Ishikawa (cell line): Measurements from ENCODE around the gene ZFYVE1.

Experiments
- CEBPB ChIP-seq: IDR thresholded peaks from 2 replicates; pipeline ENCODE4 v1.6.1; 2012
- CREB1 ChIP-seq: IDR thresholded peaks from 2 replicates; pipeline ENCODE4 v1.6.1; 2012; ENCODE audit warnings: low read depth
- EGR1 ChIP-seq: IDR thresholded peaks from 2 replicates; pipeline ENCODE4 v1.6.1; 2012
- EP300 ChIP-seq: IDR thresholded peaks from 2 replicates; pipeline ENCODE4 v1.6.1; 2012; ENCODE audit warnings: borderline replicate concordance
- FOXM1 ChIP-seq: IDR thresholded peaks from 2 replicates; pipeline ENCODE4 v1.6.1; 2012; ENCODE audit warnings: low read depth, borderline replicate concordance
- NFIC ChIP-seq: IDR thresholded peaks from 2 replicates; pipeline ENCODE4 v1.6.1; 2012
- RAD21 ChIP-seq: IDR thresholded peaks from 2 replicates; pipeline ENCODE4 v1.6.1; 2012; ENCODE audit warnings: low read depth
- REST ChIP-seq: IDR thresholded peaks from 2 replicates; pipeline ENCODE4 v1.6.1; 2012; ENCODE audit warnings: low read depth, mild to moderate bottlenecking
- TAF1 ChIP-seq: IDR thresholded peaks from 2 replicates; pipeline ENCODE4 v1.6.1; 2012; ENCODE audit warnings: low read depth, mild to moderate bottlenecking
- TCF12 ChIP-seq: IDR thresholded peaks from 2 replicates; pipeline ENCODE4 v1.6.1; 2012; ENCODE audit warnings: low read depth
- TEAD4 ChIP-seq: IDR thresholded peaks from 2 replicates; pipeline ENCODE4 v1.6.1; 2012
- YY1 ChIP-seq: IDR thresholded peaks from 2 replicates; pipeline ENCODE4 v1.6.1; 2012; ENCODE audit warnings: low read depth
- ZBTB7A ChIP-seq: IDR thresholded peaks from 2 replicates; pipeline ENCODE4 v1.6.1; 2012; ENCODE audit warnings: low read depth
- TF ChIP-seq, protein P1 (sequence below): IDR thresholded peaks from 2 replicates; pipeline ENCODE4 v1.6.1; 2012
- TF ChIP-seq, protein P2 (sequence below): IDR thresholded peaks from 2 replicates; pipeline ENCODE4 v1.6.1; 2012

The ZFYVE1 gene

DNA sequence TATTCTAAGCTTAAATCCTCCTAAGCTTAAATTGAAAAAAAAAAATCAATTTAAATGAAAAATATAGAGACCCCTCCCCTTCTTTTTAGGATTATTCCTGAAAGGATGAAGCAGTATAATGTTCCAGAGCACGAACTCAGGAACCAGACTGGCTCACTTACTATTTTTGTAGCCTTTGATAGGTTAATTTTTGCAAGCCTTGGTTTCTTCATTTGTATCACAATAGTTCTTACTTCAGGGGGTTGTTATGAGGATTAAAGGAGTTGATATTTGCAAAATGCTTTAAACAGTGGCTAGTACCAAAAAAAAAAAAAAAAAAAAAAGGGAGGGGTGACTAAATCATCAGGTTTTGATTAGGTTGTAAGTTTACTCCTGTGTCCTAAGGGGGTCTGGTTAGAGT, 28.3 kb upstream of the ZFYVE1 start:
- TF ChIP-seq, protein P1, sequence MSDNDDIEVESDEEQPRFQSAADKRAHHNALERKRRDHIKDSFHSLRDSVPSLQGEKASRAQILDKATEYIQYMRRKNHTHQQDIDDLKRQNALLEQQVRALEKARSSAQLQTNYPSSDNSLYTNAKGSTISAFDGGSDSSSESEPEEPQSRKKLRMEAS, result no peak
- no peak for TF ChIP-seq ZBTB7A
- no peak for TF ChIP-seq TAF1

GRCh38 chr14:73049428-73049827, 22.5 kb upstream of the ZFYVE1 start:
- TF ChIP-seq FOXM1 (no peak), EGR1 (no peak), CEBPB (no peak), REST (no peak), YY1 (no peak), CREB1 (no peak), TEAD4 (no peak), NFIC (no peak), EP300 (no peak), ZBTB7A (no peak), TCF12 (no peak)
- TF ChIP-seq, protein P1, result no peak

DNA sequence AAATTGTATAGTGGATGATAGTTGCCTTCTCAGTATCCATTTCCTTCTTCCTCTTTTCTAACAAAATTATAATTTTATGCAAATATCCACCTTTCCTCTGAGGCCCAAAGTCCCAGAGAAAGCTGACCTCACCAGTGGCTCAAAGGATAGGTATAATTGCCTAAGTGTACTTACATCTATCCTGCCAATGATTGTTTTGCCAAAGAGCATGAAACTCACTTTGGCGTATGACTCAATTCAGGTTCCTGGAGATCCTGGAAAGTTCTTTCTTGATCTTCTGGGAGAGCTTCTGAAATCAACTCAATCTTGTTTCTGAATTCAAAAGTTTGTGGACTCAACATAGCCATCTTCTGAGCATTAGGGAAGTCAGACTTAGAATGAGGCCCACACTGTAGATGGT, 20.9 kb upstream of the ZFYVE1 start:
- TF ChIP-seq, protein P2, sequence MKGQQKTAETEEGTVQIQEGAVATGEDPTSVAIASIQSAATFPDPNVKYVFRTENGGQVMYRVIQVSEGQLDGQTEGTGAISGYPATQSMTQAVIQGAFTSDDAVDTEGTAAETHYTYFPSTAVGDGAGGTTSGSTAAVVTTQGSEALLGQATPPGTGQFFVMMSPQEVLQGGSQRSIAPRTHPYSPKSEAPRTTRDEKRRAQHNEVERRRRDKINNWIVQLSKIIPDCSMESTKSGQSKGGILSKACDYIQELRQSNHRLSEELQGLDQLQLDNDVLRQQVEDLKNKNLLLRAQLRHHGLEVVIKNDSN, result no peak
- TF ChIP-seq REST (no peak), YY1 (no peak), EP300 (no peak), EGR1 (no peak), CREB1 (no peak), TCF12 (no peak), RAD21 (no peak), TAF1 (no peak), ZBTB7A (no peak), NFIC (no peak), FOXM1 (no peak), CEBPB (no peak), TEAD4 (no peak)
- TF ChIP-seq, protein P1, result no peak

DNA sequence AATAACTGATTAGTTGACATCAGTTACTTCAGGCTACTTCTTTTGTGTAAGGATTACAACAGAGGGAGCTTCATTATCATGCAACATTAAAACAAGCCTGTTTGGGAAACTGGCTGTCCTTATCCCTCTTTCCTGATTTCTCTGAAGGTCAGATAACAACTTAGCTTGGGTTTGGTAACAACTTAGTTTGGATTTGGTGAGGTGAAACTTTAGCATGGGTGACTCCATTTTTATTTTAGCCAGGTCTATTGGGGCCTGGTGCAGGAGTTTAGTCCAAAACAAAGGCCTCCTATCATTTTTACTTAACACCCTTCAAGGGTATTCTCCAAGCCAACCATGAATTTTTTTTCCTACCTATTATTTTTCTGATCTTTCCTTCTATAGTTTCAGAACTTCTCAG, 1.1 kb upstream of the ZFYVE1 start:
- no peak for TF ChIP-seq CEBPB
- TF ChIP-seq EGR1, result no peak
- TF ChIP-seq CREB1, result no peak
- TF ChIP-seq ZBTB7A, result no peak
- TF ChIP-seq TEAD4, result no peak
- TF ChIP-seq, protein P2, result no peak
- TF ChIP-seq REST, result no peak
- TF ChIP-seq EP300, result no peak
- no peak for TF ChIP-seq YY1
- TF ChIP-seq TAF1, result no peak
- no peak for TF ChIP-seq FOXM1
- TF ChIP-seq, protein P1, result no peak
- TF ChIP-seq NFIC, result no peak
- no peak for TF ChIP-seq TCF12
- no peak for TF ChIP-seq RAD21

DNA sequence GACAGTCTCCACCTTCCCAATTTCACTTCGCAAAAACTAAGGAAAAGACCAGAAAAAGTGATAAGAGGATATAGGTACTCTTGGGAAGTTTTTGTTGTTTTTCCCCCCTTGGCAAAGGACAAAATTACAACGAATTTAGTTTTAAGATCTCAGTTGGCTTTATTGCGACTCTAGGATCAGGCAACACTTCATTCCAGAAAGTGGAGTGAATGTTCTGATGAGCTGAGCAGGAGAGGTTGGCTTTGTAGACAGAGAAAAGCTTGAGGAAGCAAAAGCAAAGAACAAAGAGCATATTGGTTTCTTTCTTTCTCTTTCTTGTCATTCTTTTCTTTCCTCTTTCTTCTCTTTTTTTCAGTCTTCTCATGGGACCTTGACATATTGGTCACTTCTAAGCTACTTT, 640 bp upstream of the ZFYVE1 start:
- TF ChIP-seq CEBPB, result no peak
- no peak for TF ChIP-seq FOXM1
- TF ChIP-seq, protein P1, result no peak
- no peak for TF ChIP-seq TCF12
- TF ChIP-seq RAD21, result no peak
- TF ChIP-seq REST, result no peak
- no peak for TF ChIP-seq EGR1
- no peak for TF ChIP-seq TAF1
- TF ChIP-seq EP300, result no peak
- no peak for TF ChIP-seq YY1
